Activated CD8-positive, alpha-beta T cell treated with anti-CD3 and anti-CD28 coated beads, Interleukin-2, amount 10 ng/mL, durations not matched to agents 7 days and 5 days (primary cell): ENCODE results near the gene RPS6KA4. TPM values are rescaled to one million over a fixed set of nuclear protein-coding genes. Genes with fewer than 3 reads are reported as not detected.

Source experiments
- ATAC-seq: fragments of 150-1000 bp; cut with Tn5 transposase; one replicate; pipeline ENCODE4 v1.10.0; 2021; ENCODE audit warnings: moderate library complexity
- CTCF ChIA-PET: fragments of 350-600 bp; sonication (Branson Sonifier 250); formaldehyde crosslinking; loops from one replicate; lab custom pipeline; 2021; ENCODE audit warnings: antibody characterized with exemption; lab: Charles Lee
- POLR2A ChIA-PET: fragments of 350-600 bp; sonication (Branson Sonifier 250); formaldehyde crosslinking; loops from one replicate; lab custom pipeline; 2021; ENCODE audit warnings: antibody characterized with exemption; lab: Charles Lee
- DNase-seq: peaks from one replicate; pipeline ENCODE4 v3.0.0-alpha.2; 2020
- H3K27ac Mint-ChIP-seq: one replicate; pipeline ENCODE4 v1.8.0; 2021; ENCODE audit warnings: mild to moderate bottlenecking, mixed read lengths
- H3K27me3 Mint-ChIP-seq: one replicate; pipeline ENCODE4 v1.8.0; 2021; ENCODE audit warnings: low read depth, mixed read lengths
- H3K36me3 Mint-ChIP-seq: one replicate; pipeline ENCODE4 v1.8.0; 2021; ENCODE audit warnings: low read depth, mixed read lengths
- H3K4me1 Mint-ChIP-seq: one replicate; pipeline ENCODE4 v1.8.0; 2021; ENCODE audit warnings: low read depth, mixed read lengths
- H3K4me3 Mint-ChIP-seq: one replicate; pipeline ENCODE4 v1.8.0; 2021; ENCODE audit warnings: mild to moderate bottlenecking, mixed read lengths
- H3K9me3 Mint-ChIP-seq: one replicate; pipeline ENCODE4 v1.8.0; 2022; ENCODE audit warnings: mixed read lengths; ENCODE audit not compliant: insufficient read depth
- total RNA-seq, 2 experiments: library from RNA; stranded (reverse); gene quantifications; one replicate each; pipeline ENCODE4 v1.2.3, GENCODE V29; 2021

Gene RPS6KA4
- total RNA-seq, 2 experiments from 2014 or later: 39.0 to 42.3 TPM

DNA sequence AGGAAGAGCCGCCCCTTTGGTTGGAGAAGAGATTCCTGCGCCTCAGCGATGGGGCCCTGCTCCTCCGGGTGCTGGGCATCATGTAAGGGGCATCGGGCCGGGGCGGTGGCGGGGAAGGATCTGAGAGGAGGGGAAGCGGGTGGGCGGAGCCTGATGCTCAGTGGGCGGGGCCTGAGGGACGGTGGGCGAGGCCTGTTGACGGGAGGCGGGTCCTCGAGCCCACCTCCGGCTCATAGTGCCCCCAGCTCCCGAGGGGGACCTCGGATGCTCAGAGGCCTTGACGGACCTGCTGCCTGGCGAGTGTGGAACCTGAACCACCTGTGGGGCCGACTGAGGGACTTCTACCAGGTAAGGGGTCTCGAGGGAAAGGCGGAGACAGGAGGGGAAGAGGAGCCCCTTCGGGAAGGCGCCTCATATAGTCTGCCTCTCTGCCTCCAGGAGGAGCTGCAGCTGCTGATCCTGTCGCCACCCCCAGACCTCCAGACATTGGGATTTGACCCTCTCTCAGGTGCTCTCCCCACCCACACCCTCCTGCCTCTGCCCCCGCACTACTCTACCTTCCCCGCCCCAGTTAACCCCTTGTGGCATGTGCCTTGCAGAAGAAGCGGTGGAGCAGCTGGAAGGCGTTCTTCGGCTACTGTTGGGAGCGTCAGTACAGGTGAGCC is 18.2 kb upstream of the RPS6KA4 start:
- no peaks in the 10 kb centered on the region for H3K9me3 Mint-ChIP-seq
- ATAC-seq (peak; percentile 54), DNase-seq (peak; percentile 87)
- ChIA-PET POLR2A (interaction anchor here (0.6 to 4.3 kb wide), 8 partner anchors 9 to 566 kb away, joined by 3 to 37 read pairs (median 4); partner anchors contain the start of genes ESRRA, PRDX5 and TRMT112), CTCF (interaction anchor here (0.6 to 5.3 kb wide), 7 partner anchors 10 to 91 kb away, joined by 3 to 47 read pairs (median 6); partner anchors contain the start of genes CATSPERZ, PRDX5 and TRMT112)
- peaks cover 41% of the 10 kb centered on the region for H3K36me3 Mint-ChIP-seq
- peaks cover 55% of the 10 kb centered on the region for H3K4me1 Mint-ChIP-seq
- peak overlapping the region; percentile 80 for H3K4me3 Mint-ChIP-seq
- H3K27me3 Mint-ChIP-seq: no peaks in the 10 kb centered on the region
- H3K27ac Mint-ChIP-seq: peak overlapping the region; percentile 91

DNA sequence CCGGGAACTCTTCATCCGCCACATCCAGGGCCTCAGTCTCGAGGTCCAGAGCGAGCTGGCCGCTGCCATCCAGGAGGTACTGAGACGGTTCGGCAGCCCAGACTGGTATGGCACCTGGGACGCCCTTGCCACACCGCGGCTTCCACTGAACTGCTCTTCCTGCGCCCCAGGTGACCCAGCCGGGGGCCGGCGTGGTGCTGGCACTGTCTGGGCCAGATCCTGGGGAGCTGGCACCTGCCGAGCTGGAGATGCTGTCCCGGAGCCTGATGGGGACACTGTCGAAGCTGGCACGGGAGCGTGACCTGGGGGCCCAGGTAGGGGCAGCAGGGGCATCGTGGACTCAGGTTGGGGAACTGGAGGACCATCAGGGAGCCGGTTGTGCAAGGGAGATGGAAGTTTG is 17.5 kb upstream of the RPS6KA4 start:
- POLR2A ChIA-PET: interaction anchor here (0.8 to 4.3 kb wide), 4 partner anchors 10 to 134 kb away, joined by 4 to 37 read pairs (median 14); partner anchors contain the start of genes ESRRA, PRDX5 and TRMT112
- Mint-ChIP-seq H3K4me1 (peaks cover 55% of the 10 kb centered on the region), H3K36me3 (peaks cover 44% of the 10 kb centered on the region)

DNA sequence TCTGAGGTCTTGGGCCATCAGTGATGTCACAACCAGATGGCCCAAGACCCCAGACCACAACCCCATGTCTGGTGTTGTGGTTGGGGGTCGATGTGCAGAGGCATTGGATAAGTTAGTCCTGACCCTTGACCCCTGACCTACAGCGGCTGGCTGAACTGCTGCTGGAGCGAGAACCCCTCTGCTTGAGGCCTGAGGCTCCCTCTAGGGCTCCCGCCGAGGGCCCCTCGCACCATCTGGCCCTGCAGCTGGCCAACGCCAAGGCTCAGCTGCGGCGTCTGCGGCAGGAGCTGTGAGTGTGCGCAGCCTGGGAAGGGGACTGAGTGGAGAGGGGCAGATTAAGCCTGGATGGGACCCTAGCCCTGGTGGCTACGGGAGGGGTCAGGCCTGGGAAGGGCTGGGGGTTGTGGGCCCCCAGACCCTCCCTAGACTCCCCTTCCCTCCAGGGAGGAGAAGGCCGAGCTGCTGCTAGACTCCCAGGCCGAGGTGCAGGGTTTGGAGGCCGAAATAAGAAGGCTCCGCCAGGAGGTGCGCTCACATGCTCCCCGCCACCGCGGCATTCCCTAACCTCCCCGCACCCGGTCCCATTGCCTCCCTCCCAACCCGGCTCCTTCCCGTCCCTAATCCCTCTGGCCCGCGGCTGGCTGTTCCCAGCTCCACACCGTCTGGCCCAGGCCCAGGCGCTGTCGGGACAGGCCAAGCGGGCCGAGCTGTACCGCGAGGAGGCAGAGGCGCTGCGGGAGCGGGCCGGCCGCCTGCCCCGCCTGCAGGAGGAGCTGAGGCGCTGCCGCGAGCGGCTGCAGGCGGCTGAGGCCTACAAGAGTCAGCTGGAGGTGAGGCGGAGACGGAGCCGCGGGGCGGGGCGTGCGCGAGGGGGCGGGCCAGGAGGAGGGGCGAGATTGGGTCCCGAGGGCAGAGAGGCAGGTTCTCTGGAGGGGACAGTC is 16.8 kb upstream of the RPS6KA4 start:
- H3K36me3 Mint-ChIP-seq: peaks cover 46% of the 10 kb centered on the region
- peak; percentile 95 for DNase-seq
- H3K27me3 Mint-ChIP-seq: no peaks in the 10 kb centered on the region
- CTCF ChIA-PET: interaction anchor here (0.6 to 5.3 kb wide), 14 partner anchors 10 to 138 kb away, joined by 3 to 47 read pairs (median 4); partner anchors contain the start of genes ESRRA, PRDX5 and TRMT112
- peak overlapping the region; percentile 80 for H3K4me3 Mint-ChIP-seq
- no peaks in the 10 kb centered on the region for H3K9me3 Mint-ChIP-seq
- H3K27ac Mint-ChIP-seq: no peak overlapping the region
- POLR2A ChIA-PET: interaction anchor here (0.7 to 4.3 kb wide), 3 partner anchors 11 to 38 kb away, joined by 3 to 37 read pairs (median 7); partner anchors contain the start of genes ESRRA, PRDX5 and TRMT112
- H3K4me1 Mint-ChIP-seq: peaks cover 55% of the 10 kb centered on the region
- ATAC-seq: peak; percentile 84

More for the DNA sequence above, 17.5 kb upstream of the RPS6KA4 start:
- no peak for DNase-seq
- Mint-ChIP-seq H3K9me3 (no peaks in the 10 kb centered on the region), H3K27ac (peak overlapping the region; percentile 55), H3K27me3 (no peaks in the 10 kb centered on the region), H3K4me3 (peak overlapping the region; percentile 80)
- CTCF ChIA-PET: interaction anchor here (0.6 to 5.3 kb wide), 10 partner anchors 11 to 92 kb away, joined by 3 to 47 read pairs (median 6); partner anchors contain the start of genes CATSPERZ, ESRRA, PRDX5 and TRMT112
- ATAC-seq: no peak

- no peak for DNase-seq
- Mint-ChIP-seq H3K4me3 (no peak overlapping the region), H3K9me3 (no peaks in the 10 kb centered on the region), H3K27me3 (no peaks in the 10 kb centered on the region), H3K4me1 (peaks cover 47% of the 10 kb centered on the region), H3K27ac (no peak overlapping the region), H3K36me3 (peaks cover 42% of the 10 kb centered on the region)
- POLR2A ChIA-PET: interaction anchor here (0.7 to 2.2 kb wide), 2 partner anchors 10 to 39 kb away, joined by 3 to 7 read pairs; partner anchors contain the start of gene ESRRA
- CTCF ChIA-PET: interaction anchor here (0.6 to 5.3 kb wide), 13 partner anchors 9 to 139 kb away, joined by 3 to 47 read pairs (median 4); partner anchors contain the start of genes ESRRA, PRDX5 and TRMT112
- no peak for ATAC-seq
These were observed 15.9 kb upstream of the RPS6KA4 start for GRCh38 chr11:64342869-64343745.

- Mint-ChIP-seq H3K4me1 (peaks cover 41% of the 10 kb centered on the region), H3K4me3 (no peak overlapping the region), H3K27me3 (no peaks in the 10 kb centered on the region), H3K36me3 (peaks cover 40% of the 10 kb centered on the region), H3K27ac (no peak overlapping the region), H3K9me3 (no peaks in the 10 kb centered on the region)
- POLR2A ChIA-PET: no interaction called here
- DNase-seq (no peak), ATAC-seq (no peak)
- CTCF ChIA-PET: interaction anchor here (0.6 to 5.3 kb wide), 5 partner anchors 11 to 136 kb away, joined by 3 to 47 read pairs (median 8); partner anchors contain the start of genes PRDX5 and TRMT112
These were observed 15.0 kb upstream of the RPS6KA4 start for GRCh38 chr11:64343767-64344559.

DNA sequence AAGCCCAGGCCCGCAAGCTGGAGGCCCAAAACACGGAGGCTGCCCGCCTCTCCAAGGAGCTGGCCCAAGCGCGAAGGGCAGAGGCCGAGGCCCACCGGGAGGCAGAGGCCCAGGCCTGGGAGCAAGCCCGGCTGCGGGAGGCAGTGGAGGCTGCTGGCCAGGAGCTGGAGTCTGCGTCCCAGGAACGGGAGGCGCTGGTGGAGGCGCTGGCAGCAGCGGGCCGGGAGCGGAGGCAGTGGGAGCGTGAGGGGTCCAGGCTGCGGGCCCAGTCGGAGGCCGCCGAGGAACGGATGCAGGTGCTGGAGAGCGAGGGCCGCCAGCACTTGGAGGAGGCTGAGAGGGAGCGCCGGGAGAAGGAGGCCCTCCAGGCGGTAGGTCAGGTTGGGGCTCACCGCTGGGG is 14.2 kb upstream of the RPS6KA4 start:
- no peak overlapping the region for H3K27ac Mint-ChIP-seq

DNA sequence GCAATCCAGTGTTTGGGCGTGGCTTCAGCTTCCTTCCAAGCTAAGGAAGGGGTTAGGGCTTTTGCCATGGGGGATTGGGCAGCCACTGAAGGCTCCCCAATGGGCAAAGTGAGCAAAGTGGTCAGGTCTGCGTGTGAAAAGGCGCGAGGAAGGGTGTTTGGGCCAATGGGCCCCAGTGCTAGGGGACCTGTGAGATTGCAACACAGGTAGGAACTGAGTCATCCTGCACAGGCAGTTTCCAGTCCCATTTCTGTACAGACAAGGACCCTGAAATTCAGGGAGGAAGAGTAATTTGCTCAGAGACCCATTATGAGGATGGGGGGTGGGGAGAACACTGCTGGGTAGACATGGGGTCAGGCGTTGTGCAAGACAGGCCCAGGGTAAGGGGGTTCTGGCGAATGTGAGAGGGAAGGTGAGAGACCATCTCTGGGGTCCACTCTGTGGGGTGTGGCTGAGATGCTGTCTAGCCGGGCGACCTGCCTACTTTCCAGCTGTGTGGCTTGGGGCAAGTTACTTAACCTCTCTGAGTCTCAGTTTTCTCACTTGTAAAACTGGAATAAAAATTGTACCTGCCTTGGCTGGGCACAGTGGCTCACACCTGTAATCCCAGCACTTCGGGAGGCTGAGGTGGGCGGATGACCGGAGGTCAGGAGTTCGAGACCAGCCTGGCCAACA is 11.6 kb upstream of the RPS6KA4 start:
- no peak overlapping the region for H3K4me3 Mint-ChIP-seq
- no peak for DNase-seq
- ChIA-PET CTCF (interaction anchor here (1.5 to 2.7 kb wide), 2 partner anchors 8 to 16 kb away, joined by 6 to 8 read pairs; no protein-coding TSS in a partner anchor), POLR2A (interaction anchor here (0.7 kb wide), 1 partner anchor 359 kb away, joined by 3 read pairs; no protein-coding TSS in a partner anchor)
- H3K9me3 Mint-ChIP-seq: no peaks in the 10 kb centered on the region
- H3K27ac Mint-ChIP-seq: no peak overlapping the region
- H3K36me3 Mint-ChIP-seq: peaks cover 31% of the 10 kb centered on the region
- no peaks in the 10 kb centered on the region for H3K27me3 Mint-ChIP-seq
- ATAC-seq: no peak
- peaks cover 14% of the 10 kb centered on the region for H3K4me1 Mint-ChIP-seq

More for the DNA sequence above, 14.2 kb upstream of the RPS6KA4 start:
- no peak overlapping the region for H3K4me3 Mint-ChIP-seq
- H3K36me3 Mint-ChIP-seq: peaks cover 33% of the 10 kb centered on the region
- ChIA-PET POLR2A (no interaction called here), CTCF (interaction anchor here (1.3 to 3.1 kb wide), 3 partner anchors 10 to 13 kb away, joined by 3 to 9 read pairs (median 8); no protein-coding TSS in a partner anchor)
- ATAC-seq (no peak), DNase-seq (no peak)
- H3K27me3 Mint-ChIP-seq: no peaks in the 10 kb centered on the region
- H3K9me3 Mint-ChIP-seq: no peaks in the 10 kb centered on the region
- peaks cover 33% of the 10 kb centered on the region for H3K4me1 Mint-ChIP-seq

DNA sequence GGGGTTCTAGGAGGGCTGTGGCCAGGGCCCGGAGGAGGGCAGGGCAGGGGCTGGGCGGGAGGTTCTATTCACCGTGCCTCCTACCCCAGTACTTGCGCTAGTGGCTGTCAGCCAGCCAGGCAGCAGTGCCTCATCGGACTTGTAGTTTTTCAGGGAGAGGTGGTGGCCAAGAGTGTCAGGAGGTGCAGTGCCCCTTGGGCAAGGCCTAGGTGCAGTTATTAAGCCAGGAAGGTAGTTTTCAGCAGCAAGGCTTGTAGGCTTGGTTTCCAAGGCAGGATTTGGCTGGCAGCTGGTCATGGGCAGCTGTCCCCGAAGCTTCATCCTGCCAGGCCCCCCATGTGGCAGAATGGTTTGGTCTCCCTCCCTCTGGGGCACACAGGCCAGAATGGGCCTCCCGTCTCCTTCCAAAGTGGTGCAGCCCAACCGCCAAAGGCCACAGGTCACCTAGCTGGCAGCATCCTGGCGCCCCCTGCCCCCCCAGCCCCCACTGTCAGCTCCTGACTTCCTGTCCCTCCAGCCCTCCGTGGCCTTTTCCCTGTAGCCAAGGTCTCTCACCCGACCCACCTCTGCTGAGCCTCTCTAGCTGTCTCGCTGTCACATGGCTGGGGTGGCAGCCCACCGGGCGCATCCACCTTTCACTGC is 10.5 kb upstream of the RPS6KA4 start:
- POLR2A ChIA-PET: interaction anchor here (1.2 kb wide), 1 partner anchor 31 kb away, joined by 4 read pairs; the partner anchor contains the start of genes PRDX5 and TRMT112
- Mint-ChIP-seq H3K27me3 (no peaks in the 10 kb centered on the region), H3K36me3 (peaks cover 27% of the 10 kb centered on the region), H3K27ac (no peak overlapping the region), H3K4me3 (no peak overlapping the region), H3K9me3 (no peaks in the 10 kb centered on the region), H3K4me1 (peaks cover 8% of the 10 kb centered on the region)
- ATAC-seq (no peak), DNase-seq (no peak)
- CTCF ChIA-PET: interaction anchor here (1.0 to 1.5 kb wide), 2 partner anchors 17 to 31 kb away, joined by 3 to 6 read pairs; partner anchors contain the start of genes PRDX5 and TRMT112

GRCh38 chr11:64349025-64349387 is 10.0 kb upstream of the RPS6KA4 start:
- DNase-seq (no peak), ATAC-seq (no peak)
- Mint-ChIP-seq H3K4me1 (peaks cover 8% of the 10 kb centered on the region), H3K4me3 (no peak overlapping the region), H3K9me3 (no peaks in the 10 kb centered on the region), H3K36me3 (peaks cover 26% of the 10 kb centered on the region), H3K27ac (no peak overlapping the region), H3K27me3 (no peaks in the 10 kb centered on the region)
- POLR2A ChIA-PET: interaction anchor here (0.7 to 1.2 kb wide), 2 partner anchors 9 to 31 kb away, joined by 4 to 5 read pairs; partner anchors contain the start of genes CCDC88B, PRDX5 and TRMT112
- CTCF ChIA-PET: interaction anchor here (1.0 to 1.5 kb wide), 2 partner anchors 17 to 31 kb away, joined by 3 to 6 read pairs; partner anchors contain the start of genes PRDX5 and TRMT112
